ENCODE results near the gene NTM. TPM values are rescaled to one million over a fixed set of nuclear protein-coding genes. Genes with fewer than 3 reads are reported as not detected.

Gene NTM
- total and polyA plus RNA-seq, 2 donors (not counting 3 experiments of a cell fraction or from before 2014, with no cell fraction given), result 1.00 to 1.1 TPM

DNA sequence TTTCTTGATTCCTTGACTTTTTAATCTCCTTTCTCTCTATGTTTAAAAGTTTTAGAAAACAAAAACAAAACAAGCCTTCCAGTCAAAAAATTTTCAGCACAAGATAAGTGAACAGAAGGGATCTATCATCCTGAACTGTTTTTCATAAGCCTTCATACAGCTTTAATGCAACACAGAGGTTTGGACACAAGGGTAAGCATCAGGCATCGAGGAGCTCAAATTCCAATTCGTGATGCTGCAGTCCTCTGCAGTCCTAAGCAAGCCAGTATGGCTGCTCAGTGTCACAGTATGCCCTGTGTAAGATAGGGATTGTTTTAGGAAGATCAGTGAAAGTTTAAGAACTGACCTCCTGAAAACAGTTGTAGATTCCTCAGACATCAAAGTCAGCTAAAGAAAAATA lies 740.9 kb downstream of the NTM start:
- Histone ChIP-seq H3K9me3 (replicated peaks; ENCODE audit: control insufficient read depth, insufficient read depth, low read length) (no peaks in the 10 kb centered on the region), H3K4me2 (ENCODE audit: insufficient read depth, low read length) (no peak overlapping the region), H3K27ac (ENCODE audit: insufficient read depth, low read depth, low read length) (no peak overlapping the region), H3K79me2 (ENCODE audit: control insufficient read depth, insufficient read depth, low read length) (no peaks in the 10 kb centered on the region), H3K9me1 (replicated peaks; ENCODE audit: control insufficient read depth, extremely low read depth, insufficient read depth, low read length) (no peaks in the 10 kb centered on the region), H3K36me3 (ENCODE audit: control insufficient read depth in 2 of 2, extremely low read depth in 1 of 2, insufficient read depth in 2 of 2, low read length in 2 of 2) (no peaks in the 10 kb centered on the region), H2AFZ (ENCODE audit: low read depth, low read length) (peak overlapping the region; percentile 61), H3K9ac (replicated peaks; ENCODE audit: extremely low read depth, insufficient read depth, low read length) (no peak overlapping the region), H4K20me1 (replicated peaks; ENCODE audit: control insufficient read depth, extremely low read depth, insufficient read depth, low read length) (no peaks in the 10 kb centered on the region), H3K4me1 (ENCODE audit: control insufficient read depth, extremely low read depth, insufficient read depth, low read length) (peaks cover 9% of the 10 kb centered on the region), H3K4me3 (replicated peaks in 1 of 3; ENCODE audit: insufficient read depth in 1 of 3, low read depth in 1 of 3, low read length in 3 of 3) (no peak overlapping the region), H3K27me3 (ENCODE audit: control insufficient read depth in 2 of 2, insufficient read depth in 2 of 2, low read length in 2 of 2) (no peaks in the 10 kb centered on the region)
- ChIA-PET POLR2A (no interaction called here), CTCF (interaction anchor here (0.6 to 4.1 kb wide), 14 partner anchors 8 to 417 kb away, joined by 3 to 35 read pairs (median 3); no protein-coding TSS in a partner anchor)
- DNase-seq (ENCODE audit: low read depth, low spot score), result no peak
- FAIRE-seq, result peak; percentile 40
- no peak for TF ChIP-seq POLR2A (IDR thresholded peaks at IDR 0.05; ENCODE audit: low read depth, low read length)
- TF ChIP-seq, protein P1, sequence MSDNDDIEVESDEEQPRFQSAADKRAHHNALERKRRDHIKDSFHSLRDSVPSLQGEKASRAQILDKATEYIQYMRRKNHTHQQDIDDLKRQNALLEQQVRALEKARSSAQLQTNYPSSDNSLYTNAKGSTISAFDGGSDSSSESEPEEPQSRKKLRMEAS (IDR thresholded peaks at IDR 0.05; ENCODE audit: insufficient read depth, insufficient read length), result no peak
- TF ChIP-seq CTCF (IDR thresholded peaks at IDR 0.05; ENCODE audit: extremely low read depth in 1 of 2, insufficient read depth in 1 of 2, low read depth in 1 of 2, low read length in 2 of 2), result no peak
- TF ChIP-seq FOS (IDR thresholded peaks at IDR 0.05; ENCODE audit: borderline replicate concordance, insufficient read depth, low read length), result no peak
- no peak for TF ChIP-seq EZH2 (IDR thresholded peaks at IDR 0.05; ENCODE audit: borderline replicate concordance, low read depth, low read length, severe bottlenecking)
- no peak for TF ChIP-seq MYC (IDR thresholded peaks at IDR 0.05; ENCODE audit: low read depth, low read length)
- TF ChIP-seq GATA2 (IDR thresholded peaks at IDR 0.05; ENCODE audit: insufficient read depth, insufficient read length, low read depth, low read length), result no peak
- no peak for TF ChIP-seq JUN (IDR thresholded peaks at IDR 0.05; ENCODE audit: borderline replicate concordance, insufficient read depth, insufficient read length, low read depth)
- TF ChIP-seq POLR2AphosphoS5 (IDR thresholded peaks at IDR 0.05; ENCODE audit: insufficient read depth, low read depth, low read length), result no peak
- intact Hi-C loops (cut with micrococcal nuclease) (loop anchor here (5.0 kb wide), 3 partner anchors 39 to 364 kb away; no protein-coding TSS in a partner anchor), dilution Hi-C loops (cut with MboI; ENCODE audit: extremely low pct_ligation_motif_present, low sequenced_read_pairs) (no loop called here)
- BruUV-seq (replicated peaks), result no TSS peak

Measured in endothelial cell of umbilical vein (primary cell).